Mesodermal cell (in vitro differentiated cells): ENCODE data around the gene CKS1B.

ENCODE experiments used
- H3K27ac ChIP-seq: 2 replicates; pipeline ENCODE4 v1.7.0; 2013; ENCODE audit warnings: mild to moderate bottlenecking, low read depth, low read length, moderate library complexity; ENCODE audit not compliant: severe bottlenecking
- H3K36me3 ChIP-seq: 2 replicates; pipeline ENCODE4 v1.7.1; 2013; ENCODE audit warnings: mild to moderate bottlenecking, low read length, moderate library complexity; ENCODE audit not compliant: control insufficient read depth, insufficient read depth
- H3K4me1 ChIP-seq: one replicate; pipeline ENCODE4 v1.7.1; 2013; ENCODE audit warnings: mild to moderate bottlenecking, low read length; ENCODE audit not compliant: insufficient read depth, control insufficient read depth, poor library complexity, severe bottlenecking
- H3K4me3 ChIP-seq: 2 replicates; pipeline ENCODE4 v1.7.0; 2013; ENCODE audit warnings: low read length, control low read depth, mild to moderate bottlenecking; ENCODE audit not compliant: insufficient read depth, poor library complexity, severe bottlenecking; ENCODE audit errors: extremely low read depth
- H3K9me3 ChIP-seq: 2 replicates; pipeline ENCODE4 v1.7.1; 2013; ENCODE audit warnings: mild to moderate bottlenecking, low read length, moderate library complexity; ENCODE audit not compliant: control insufficient read depth
- WGBS, 2 experiments: methylation state at CpG; one replicate each; pipeline ENCODE4 v1.1.5; 2013; ENCODE audit warnings: missing lambda C conversion rate in 2 of 2; ENCODE audit not compliant: insufficient coverage in 2 of 2; 5-methylcytosine and 5-hydroxymethylcytosine counted together

CKS1B gene

GRCh38 chr1:154967331-154967950 lies 7.0 kb upstream of the CKS1B start:
- WGBS, 2 experiments, result 96 to 97% methylated on average over 3 to 4 of the region's 5 CpGs
- no peak overlapping the region for H3K4me3 ChIP-seq
- no peak overlapping the region for H3K27ac ChIP-seq
- no peaks in the 10 kb centered on the region for H3K9me3 ChIP-seq
- peaks cover 73% of the 10 kb centered on the region for H3K36me3 ChIP-seq
- peaks cover 36% of the 10 kb centered on the region for H3K4me1 ChIP-seq

GRCh38 chr1:154968731-154969130 lies 5.8 kb upstream of the CKS1B start:
- Histone ChIP-seq H3K27ac (no peak overlapping the region), H3K9me3 (no peaks in the 10 kb centered on the region), H3K4me3 (peak overlapping the region; percentile 69), H3K4me1 (peaks cover 23% of the 10 kb centered on the region), H3K36me3 (peaks cover 61% of the 10 kb centered on the region)
- WGBS, 2 experiments, result no CpG with 5 or more reads among the region's 3 CpGs

GRCh38 chr1:154969246-154969645 lies 5.2 kb upstream of the CKS1B start:
- H3K36me3 ChIP-seq, result peaks cover 56% of the 10 kb centered on the region
- WGBS, 2 experiments, result 22% methylated on average over 3 of the region's 5 CpGs; no CpG with 5 or more reads in 1 of the 2 experiments
- H3K4me1 ChIP-seq, result peaks cover 20% of the 10 kb centered on the region
- no peaks in the 10 kb centered on the region for H3K9me3 ChIP-seq
- H3K4me3 ChIP-seq, result peak overlapping the region; percentile 69
- H3K27ac ChIP-seq, result no peak overlapping the region

GRCh38 chr1:154969860-154970452 lies 4.5 kb upstream of the CKS1B start:
- Histone ChIP-seq H3K4me3 (peak overlapping the region; percentile 69), H3K27ac (peak overlapping the region; percentile 100), H3K9me3 (no peaks in the 10 kb centered on the region), H3K36me3 (peaks cover 49% of the 10 kb centered on the region), H3K4me1 (peaks cover 20% of the 10 kb centered on the region)
- WGBS, 2 experiments, result 0 to 1% methylated on average over 15 to 17 of the region's 22 CpGs

GRCh38 chr1:154970631-154971340 lies 3.7 kb upstream of the CKS1B start, which contains the start of gene SHC1:
Gene SHC1, minus strand, starts transcription at chr1:154970747. Its CDS starts 221 bp downstream, at chr1:154970526.
- 2 to 7% methylated on average over 3 to 8 of the region's 15 CpGs for WGBS, 2 experiments
- peak within 1 kb of the TSS; percentile 69 for H3K4me3 ChIP-seq
- H3K36me3 ChIP-seq, result peaks cover 42% of the 10 kb centered on the region
- peaks cover 20% of the 10 kb centered on the region for H3K4me1 ChIP-seq
- H3K27ac ChIP-seq, result peak within 1 kb of the TSS; percentile 100
- H3K9me3 ChIP-seq, result no peaks in the 10 kb centered on the region

- peaks cover 41% of the 10 kb centered on the region for H3K36me3 ChIP-seq
- peaks cover 26% of the 10 kb centered on the region for H3K4me1 ChIP-seq
- 60 to 72% methylated on average over 4 to 10 of the region's 10 CpGs for WGBS, 2 experiments
- H3K9me3 ChIP-seq, result no peaks in the 10 kb centered on the region
- H3K27ac ChIP-seq, result peak overlapping the region; percentile 100
- H3K4me3 ChIP-seq, result peak overlapping the region; percentile 69
Measured at GRCh38 chr1:154971341-154971998, 3.0 kb upstream of the CKS1B start.

GRCh38 chr1:154972213-154972516 lies 2.3 kb upstream of the CKS1B start:
- H3K4me1 ChIP-seq, result peaks cover 29% of the 10 kb centered on the region
- peak overlapping the region; percentile 69 for H3K4me3 ChIP-seq
- WGBS, 2 experiments, result no CpG with 5 or more reads among the region's 3 CpGs
- peak overlapping the region; percentile 100 for H3K27ac ChIP-seq
- no peaks in the 10 kb centered on the region for H3K9me3 ChIP-seq
- H3K36me3 ChIP-seq, result peaks cover 34% of the 10 kb centered on the region

- 0 to 2% methylated on average over 7 to 10 of the region's 18 CpGs for WGBS, 2 experiments
- peak overlapping the region; percentile 100 for H3K27ac ChIP-seq
- peaks cover 25% of the 10 kb centered on the region for H3K4me1 ChIP-seq
- peaks cover 34% of the 10 kb centered on the region for H3K36me3 ChIP-seq
- peak overlapping the region; percentile 69 for H3K4me3 ChIP-seq
- H3K9me3 ChIP-seq, result no peaks in the 10 kb centered on the region
Measured at GRCh38 chr1:154972517-154973343, 1.8 kb upstream of the CKS1B start.

GRCh38 chr1:154973344-154974101 lies 958 bp upstream of the CKS1B start:
- H3K4me1 ChIP-seq, result peaks cover 20% of the 10 kb centered on the region
- H3K27ac ChIP-seq, result peak overlapping the region; percentile 100
- H3K36me3 ChIP-seq, result peaks cover 34% of the 10 kb centered on the region
- H3K9me3 ChIP-seq, result no peaks in the 10 kb centered on the region
- WGBS, 2 experiments, result 0 to 2% methylated on average over 22 to 24 of the region's 37 CpGs
- peak overlapping the region; percentile 69 for H3K4me3 ChIP-seq
